PC-9 (cell line): ENCODE measurements around the gene PGBD5. TPM values are rescaled to one million over a fixed set of nuclear protein-coding genes. Genes with fewer than 3 reads are reported as not detected.

Experiments
- BruUV-seq: library from RNA; stranded (reverse); fragments of 400-500 nt; replicated peaks from 2 replicates; lab custom pipeline; 2021; lab: Mats Ljungman, UMichigan
- CTCF ChIA-PET: fragments of 300-600 bp; sonication (Branson Sonifier 250); formaldehyde crosslinking; loops from one replicate; lab custom pipeline; 2022; ENCODE audit warnings: antibody characterized with exemption; lab: Charles Lee
- POLR2A ChIA-PET: fragments of 300-600 bp; sonication (Branson Sonifier 250); formaldehyde crosslinking; loops from one replicate; lab custom pipeline; 2022; ENCODE audit warnings: antibody characterized with exemption; ENCODE audit not compliant: unreplicated experiment; lab: Charles Lee
- DNase-seq, 2 experiments: peaks; one replicate each; pipeline versions ENCODE4 v3.0.0 to v3.0.0-alpha.2; 2015 to 2022; ENCODE audit warnings: mixed read lengths in 1 of 2
- H2AFZ ChIP-seq: fragments of 200-600 bp; sonication (generic); 2 replicates; pipeline ENCODE4 v1.8.1; 2017; ENCODE audit warnings: antibody characterized with exemption
- H3F3A ChIP-seq: fragments of 200-600 bp; sonication (generic); 2 replicates; pipeline ENCODE4 v1.8.1; 2017; ENCODE audit warnings: antibody characterized with exemption, mild to moderate bottlenecking, low read depth; ENCODE audit not compliant: insufficient read depth
- H3K27ac ChIP-seq: fragments of 200-600 bp; sonication (generic); 2 replicates; pipeline ENCODE4 v1.6.1; 2016; ENCODE audit warnings: mixed run types
- H3K27me3 ChIP-seq: fragments of 200-600 bp; sonication (generic); 2 replicates; pipeline ENCODE4 v1.6.1; 2016; ENCODE audit warnings: low read depth, mixed run types; ENCODE audit not compliant: insufficient read depth
- H3K36me3 ChIP-seq: fragments of 200-600 bp; sonication (generic); 2 replicates; pipeline ENCODE4 v1.6.1; 2016; ENCODE audit warnings: low read depth, mixed run types
- H3K4me1 ChIP-seq: fragments of 200-600 bp; sonication (generic); replicated peaks from 2 replicates; pipeline ENCODE4 v1.6.1; 2016; ENCODE audit warnings: mixed run types; ENCODE audit not compliant: insufficient read depth
- H3K4me2 ChIP-seq: fragments of 200-600 bp; sonication (generic); 2 replicates; pipeline ENCODE4 v1.6.1; 2017; ENCODE audit warnings: mixed run types
- H3K4me3 ChIP-seq: fragments of 200-600 bp; sonication (generic); 2 replicates; pipeline ENCODE4 v1.6.1; 2016; ENCODE audit warnings: mixed run types
- H3K79me2 ChIP-seq: fragments of 200-600 bp; sonication (generic); 2 replicates; pipeline ENCODE4 v1.6.1; 2017; ENCODE audit warnings: low read depth, mixed run types
- H3K9me2 ChIP-seq: fragments of 200-600 bp; sonication (generic); 2 replicates; pipeline ENCODE4 v1.8.1; 2017; ENCODE audit warnings: mild to moderate bottlenecking; ENCODE audit not compliant: insufficient read depth
- H3K9me3 ChIP-seq: fragments of 200-600 bp; sonication (generic); 2 replicates; pipeline ENCODE4 v1.8.1; 2016; ENCODE audit warnings: low read depth; ENCODE audit not compliant: insufficient read depth
- H4K20me1 ChIP-seq: fragments of 200-600 bp; sonication (generic); 2 replicates; pipeline ENCODE4 v1.8.1; 2017; ENCODE audit not compliant: insufficient read depth
- EZH2 ChIP-seq: fragments of 200-600 bp; sonication (generic); IDR thresholded peaks from 2 replicates; pipeline ENCODE4 v1.8.0; 2017; ENCODE audit warnings: antibody characterized with exemption, low read depth
- intact Hi-C: fragments of 100-400 bp; cut with micrococcal nuclease; formaldehyde crosslinking; loops from one replicate; pipeline ENCODE4 v1.10.0; 2022; ENCODE audit not compliant: unreplicated experiment
- total RNA-seq: library from RNA; stranded (reverse); gene quantifications from 2 replicates; pipeline ENCODE4 v1.2.3, GENCODE V29; 2021
- TF ChIP-seq, protein P1 (sequence below): fragments of 200-600 bp; sonication (generic); conservative IDR thresholded peaks from 2 replicates; pipeline ENCODE4 v1.6.1; 2017; ENCODE audit warnings: mixed run types, antibody characterized with exemption, mild to moderate bottlenecking, moderate library complexity

PGBD5 gene
- total RNA-seq, 1 experiment from 2014 or later, result not detected

DNA sequence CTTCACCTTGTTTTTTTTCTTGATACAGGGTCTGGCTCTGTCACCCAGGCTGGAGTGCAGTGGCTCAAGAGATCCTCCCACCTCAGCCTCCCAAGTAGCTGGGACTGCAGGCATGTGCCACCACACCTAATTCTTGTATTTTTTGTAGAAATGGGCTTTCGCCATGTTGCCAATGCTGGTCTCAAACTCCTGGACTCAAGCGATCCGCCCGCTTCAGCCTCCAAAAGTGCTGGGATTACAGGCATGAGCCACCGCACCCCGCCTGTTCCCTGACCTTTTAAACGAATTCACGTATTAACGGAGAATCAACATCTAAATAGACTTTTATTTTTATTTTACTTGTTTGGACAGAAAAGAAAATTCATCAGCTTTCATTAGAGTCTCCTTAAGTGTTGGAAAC, 104.8 kb downstream of the PGBD5 start:
- H3K27me3 ChIP-seq, result peaks cover 47% of the 10 kb centered on the region
- DNase-seq, result no peak
- no peaks in the 10 kb centered on the region for H3K9me2 ChIP-seq
- ChIA-PET POLR2A (no interaction called here), CTCF (no interaction called here)
- no peaks in the 10 kb centered on the region for H3F3A ChIP-seq
- H3K4me3 ChIP-seq, result no peak overlapping the region
- H4K20me1 ChIP-seq, result no peaks in the 10 kb centered on the region
- H2AFZ ChIP-seq, result no peak overlapping the region
- H3K4me1 ChIP-seq, result no peaks in the 10 kb centered on the region
- no peaks in the 10 kb centered on the region for H3K79me2 ChIP-seq
- H3K36me3 ChIP-seq, result no peaks in the 10 kb centered on the region
- no peak for TF ChIP-seq EZH2
- TF ChIP-seq, protein P1, sequence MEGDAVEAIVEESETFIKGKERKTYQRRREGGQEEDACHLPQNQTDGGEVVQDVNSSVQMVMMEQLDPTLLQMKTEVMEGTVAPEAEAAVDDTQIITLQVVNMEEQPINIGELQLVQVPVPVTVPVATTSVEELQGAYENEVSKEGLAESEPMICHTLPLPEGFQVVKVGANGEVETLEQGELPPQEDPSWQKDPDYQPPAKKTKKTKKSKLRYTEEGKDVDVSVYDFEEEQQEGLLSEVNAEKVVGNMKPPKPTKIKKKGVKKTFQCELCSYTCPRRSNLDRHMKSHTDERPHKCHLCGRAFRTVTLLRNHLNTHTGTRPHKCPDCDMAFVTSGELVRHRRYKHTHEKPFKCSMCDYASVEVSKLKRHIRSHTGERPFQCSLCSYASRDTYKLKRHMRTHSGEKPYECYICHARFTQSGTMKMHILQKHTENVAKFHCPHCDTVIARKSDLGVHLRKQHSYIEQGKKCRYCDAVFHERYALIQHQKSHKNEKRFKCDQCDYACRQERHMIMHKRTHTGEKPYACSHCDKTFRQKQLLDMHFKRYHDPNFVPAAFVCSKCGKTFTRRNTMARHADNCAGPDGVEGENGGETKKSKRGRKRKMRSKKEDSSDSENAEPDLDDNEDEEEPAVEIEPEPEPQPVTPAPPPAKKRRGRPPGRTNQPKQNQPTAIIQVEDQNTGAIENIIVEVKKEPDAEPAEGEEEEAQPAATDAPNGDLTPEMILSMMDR, result no peak
- no peak overlapping the region for H3K27ac ChIP-seq
- intact Hi-C loops, result no loop called here
- no TSS peak for BruUV-seq
- H3K4me2 ChIP-seq, result no peak overlapping the region
- no peaks in the 10 kb centered on the region for H3K9me3 ChIP-seq

DNA sequence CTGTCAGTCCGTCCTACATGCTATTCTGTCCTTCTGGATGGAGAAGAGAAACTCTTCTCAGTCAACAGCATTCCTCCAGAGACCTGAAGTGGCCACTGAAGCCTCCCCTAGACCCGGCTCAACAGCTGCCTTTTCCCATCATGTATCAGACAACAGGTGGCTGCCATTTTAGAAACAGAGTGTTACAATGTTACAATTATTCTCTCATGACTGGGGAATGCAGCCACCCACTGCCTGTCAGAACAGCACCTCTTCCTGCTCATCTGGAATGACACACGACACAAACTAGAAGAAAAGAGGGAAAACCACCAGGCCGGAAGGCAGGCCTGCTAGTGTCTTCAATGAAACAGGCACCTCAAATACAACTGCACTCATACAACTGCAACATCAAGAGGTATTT, 105.3 kb downstream of the PGBD5 start:
- BruUV-seq, result no TSS peak
- no peaks in the 10 kb centered on the region for H3K4me1 ChIP-seq
- H3K9me2 ChIP-seq, result no peaks in the 10 kb centered on the region
- no peak overlapping the region for H2AFZ ChIP-seq
- H3K79me2 ChIP-seq, result no peaks in the 10 kb centered on the region
- no peaks in the 10 kb centered on the region for H4K20me1 ChIP-seq
- H3K9me3 ChIP-seq, result no peaks in the 10 kb centered on the region
- no peaks in the 10 kb centered on the region for H3F3A ChIP-seq
- intact Hi-C loops, result no loop called here
- no peak for DNase-seq
- no peaks in the 10 kb centered on the region for H3K36me3 ChIP-seq
- H3K4me2 ChIP-seq, result no peak overlapping the region
- no peak overlapping the region for H3K4me3 ChIP-seq
- CTCF ChIA-PET, result no interaction called here
- H3K27me3 ChIP-seq, result peaks cover 47% of the 10 kb centered on the region
- POLR2A ChIA-PET, result no interaction called here
- no peak overlapping the region for H3K27ac ChIP-seq
- TF ChIP-seq, protein P1, result no peak
- no peak for TF ChIP-seq EZH2

GRCh38 chr1:230319014-230319747, 107.0 kb downstream of the PGBD5 start:
- no peaks in the 10 kb centered on the region for H3F3A ChIP-seq
- BruUV-seq, result no TSS peak
- H3K9me3 ChIP-seq, result no peaks in the 10 kb centered on the region
- CTCF ChIA-PET, result no interaction called here
- no peaks in the 10 kb centered on the region for H3K79me2 ChIP-seq
- no peaks in the 10 kb centered on the region for H3K9me2 ChIP-seq
- TF ChIP-seq, protein P1, result no peak
- no peak for TF ChIP-seq EZH2
- no peak overlapping the region for H3K4me3 ChIP-seq
- H2AFZ ChIP-seq, result no peak overlapping the region
- H3K36me3 ChIP-seq, result no peaks in the 10 kb centered on the region
- H3K27ac ChIP-seq, result no peak overlapping the region
- H3K27me3 ChIP-seq, result peaks cover 53% of the 10 kb centered on the region
- POLR2A ChIA-PET, result no interaction called here
- no peaks in the 10 kb centered on the region for H3K4me1 ChIP-seq
- no peak for DNase-seq
- H3K4me2 ChIP-seq, result no peak overlapping the region
- no peaks in the 10 kb centered on the region for H4K20me1 ChIP-seq
- intact Hi-C loops, result loop anchor here (10.0 kb wide), 1 partner anchor 814 kb away; the partner anchor contains the start of gene NUP133
